ENCODE data around the gene HK1. TPM values are rescaled to one million over a fixed set of nuclear protein-coding genes. Genes with fewer than 3 reads are reported as not detected.
"Not testable (repeated sequence)": the region's sequence is repeated elsewhere in the genome, so short reads cannot be mapped to it uniquely, and the experiment has no call there.

Gene HK1
- total RNA-seq, 1 donor from 2014 or later = 139 TPM

DNA sequence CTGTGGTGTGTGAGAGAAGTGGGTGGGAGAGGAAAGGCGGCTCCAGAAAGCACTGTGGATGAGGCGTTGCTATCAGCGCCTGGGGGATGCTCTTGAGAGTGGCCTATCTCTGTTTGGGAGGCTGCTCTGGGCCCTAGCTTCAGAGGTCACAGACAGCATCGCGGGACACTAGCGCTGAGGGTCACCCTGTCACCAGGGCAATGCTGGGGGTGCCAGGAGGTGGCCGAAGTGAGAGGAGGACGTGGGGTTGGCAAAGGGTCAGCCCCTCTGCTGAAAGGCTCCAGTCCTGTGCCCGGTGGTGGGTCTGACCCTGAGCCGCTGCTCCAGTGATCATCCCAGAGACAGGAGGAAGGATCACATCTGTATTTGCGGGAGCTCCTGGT, 141.4 kb downstream of the HK1 start:
- DNase-seq (ENCODE audit: low spot score) = no peak

DNA sequence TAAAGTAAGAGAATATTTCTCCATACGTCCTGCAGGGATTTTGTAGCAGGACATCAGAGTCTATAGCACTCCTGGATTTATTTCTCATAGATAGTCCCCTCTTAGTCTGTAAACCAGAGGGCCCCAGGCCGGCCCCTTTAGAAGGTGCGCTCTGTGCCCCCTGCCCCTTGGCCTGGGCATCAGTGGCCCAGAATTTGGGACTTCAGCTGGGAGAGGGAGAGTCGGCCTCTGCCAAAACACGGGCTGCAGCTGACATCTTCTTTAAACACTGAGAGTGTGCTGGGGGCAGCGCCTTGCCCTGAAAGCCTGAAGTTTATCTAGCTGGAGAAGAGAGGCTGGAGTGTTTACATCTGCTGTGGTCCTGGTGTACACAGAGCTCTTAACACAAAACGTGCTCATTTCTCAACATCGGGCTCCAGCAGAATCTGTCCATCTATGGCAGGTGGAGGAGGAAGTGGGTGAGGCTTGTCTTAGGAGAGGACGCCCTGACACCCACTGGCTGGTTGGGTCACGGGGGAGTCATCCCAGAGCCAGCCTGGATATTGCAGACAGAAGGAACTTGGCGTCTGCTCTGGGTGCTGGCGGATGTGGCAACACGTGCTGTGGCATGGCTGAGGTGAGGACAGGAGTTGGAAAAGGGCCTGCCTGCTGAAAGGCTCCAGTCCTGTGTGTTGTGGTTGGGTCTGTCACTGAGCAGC, 143.5 kb downstream of the HK1 start:
- peak; percentile 83 for DNase-seq (ENCODE audit: low spot score)

DNA sequence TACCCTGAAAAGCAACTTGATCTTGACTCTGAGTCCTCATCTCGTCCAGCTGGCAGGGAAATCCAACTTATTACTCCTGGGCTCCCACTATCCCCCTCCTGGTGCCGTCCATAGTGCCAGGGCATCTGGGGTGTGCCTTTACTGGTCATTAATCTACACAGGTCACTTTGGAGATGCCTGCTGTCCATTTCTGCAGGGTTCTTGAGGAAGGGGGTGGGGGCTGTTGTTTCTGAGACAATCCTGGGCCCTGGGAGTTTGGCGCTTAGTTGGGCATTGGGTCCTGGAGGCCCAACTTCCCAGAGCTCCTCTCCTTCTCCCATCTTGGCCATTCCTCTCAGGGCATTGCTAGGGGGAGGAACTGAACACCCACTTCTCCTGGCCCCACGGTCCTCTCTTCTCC, 144.4 kb downstream of the HK1 start:
- no peak for DNase-seq (ENCODE audit: low spot score)

DNA sequence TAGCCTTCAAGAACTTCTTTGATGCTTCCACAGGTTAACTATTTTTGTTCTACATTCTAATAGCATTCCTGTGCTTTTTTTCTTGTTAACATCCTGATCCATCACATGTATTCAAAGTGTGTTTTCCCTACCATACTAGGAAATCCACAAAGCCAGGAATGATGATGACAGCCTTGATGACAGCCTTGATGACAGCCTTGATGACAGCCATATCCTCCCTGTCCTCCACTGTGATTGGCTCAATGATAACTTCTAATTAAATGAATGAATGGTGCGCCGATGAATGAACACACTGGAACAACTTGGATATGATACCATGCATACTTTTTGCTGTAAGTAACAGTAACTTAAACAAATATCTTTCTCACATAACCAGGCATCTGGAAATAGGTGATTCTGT, 146.7 kb downstream of the HK1 start:
- no peak for DNase-seq (ENCODE audit: low spot score)

DNA sequence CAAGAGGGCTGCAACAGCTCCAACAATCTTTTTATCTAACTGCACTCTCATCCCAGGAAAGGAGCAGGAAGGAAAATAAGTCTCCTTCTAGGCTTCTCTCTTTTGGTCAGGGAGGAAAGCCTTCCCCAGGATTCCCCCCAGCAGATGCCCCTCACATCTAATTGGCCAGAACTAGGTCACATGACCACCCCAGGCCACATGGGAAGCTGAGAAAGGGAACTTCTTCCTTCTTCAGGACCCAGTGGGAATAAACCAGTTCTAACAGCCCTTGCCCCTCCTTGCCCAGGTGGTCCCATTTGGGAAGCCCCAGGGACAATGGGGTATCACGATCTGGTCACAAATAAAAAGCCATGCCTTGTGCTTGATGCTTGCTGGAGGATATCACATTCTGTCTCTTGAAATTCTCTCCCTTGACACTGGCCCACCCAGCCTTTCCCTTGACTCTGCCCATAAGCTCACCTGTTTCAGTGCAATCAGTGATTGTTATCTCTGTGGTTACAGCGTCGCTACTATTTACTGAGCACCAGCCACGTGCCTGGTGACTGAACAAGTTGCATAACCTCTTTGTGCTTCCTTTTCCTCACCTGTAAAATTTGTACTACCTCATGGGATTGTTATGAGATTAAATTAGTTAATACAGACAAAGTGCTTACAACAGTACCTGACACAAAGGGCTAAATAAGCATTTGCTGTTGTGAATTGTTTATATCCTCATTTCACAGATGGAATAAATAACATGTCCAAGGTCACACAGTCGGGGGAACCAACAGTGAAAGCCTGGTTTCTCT, 147.4 kb downstream of the HK1 start:
- no peak for DNase-seq (ENCODE audit: low spot score)

DNA sequence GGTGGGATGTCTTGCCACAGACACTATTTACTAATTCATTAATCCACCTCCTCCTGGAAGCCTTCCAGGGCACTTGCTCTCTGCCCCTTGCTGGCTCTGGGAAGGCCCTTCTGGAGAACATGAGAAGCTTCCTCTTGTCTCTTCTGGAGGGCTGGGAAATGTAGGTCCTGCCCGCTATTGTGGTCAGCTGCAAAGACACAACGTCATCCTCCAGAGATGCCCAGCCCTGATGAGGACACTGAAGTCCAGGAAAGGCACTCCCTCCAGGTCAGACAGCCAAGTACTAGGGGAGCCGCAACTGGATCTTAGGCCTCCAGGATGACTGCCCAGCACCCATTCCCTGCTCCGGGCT, 148.1 kb downstream of the HK1 start:
- DNase-seq (ENCODE audit: low spot score) = no peak

DNA sequence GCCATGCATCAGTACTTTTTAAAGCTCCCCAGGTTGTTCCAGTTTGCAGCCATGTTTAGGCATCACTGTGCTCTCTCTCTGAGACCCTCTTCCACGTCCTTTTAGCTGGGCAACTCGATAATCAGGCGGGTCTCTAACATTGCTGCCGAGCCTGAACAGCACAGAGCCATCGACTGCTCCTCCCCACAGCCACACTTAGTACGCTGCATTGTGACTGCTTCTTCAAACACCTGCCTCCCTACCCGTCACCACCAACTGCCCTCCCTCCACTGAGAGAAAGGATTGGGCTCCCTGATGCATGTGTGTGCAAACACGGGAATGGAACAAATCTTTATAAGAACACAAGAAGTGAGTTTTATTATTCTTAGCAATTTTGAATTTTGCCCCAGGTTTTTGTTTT, 149.9 kb downstream of the HK1 start:
- DNase-seq (ENCODE audit: low spot score) = no peak

DNA sequence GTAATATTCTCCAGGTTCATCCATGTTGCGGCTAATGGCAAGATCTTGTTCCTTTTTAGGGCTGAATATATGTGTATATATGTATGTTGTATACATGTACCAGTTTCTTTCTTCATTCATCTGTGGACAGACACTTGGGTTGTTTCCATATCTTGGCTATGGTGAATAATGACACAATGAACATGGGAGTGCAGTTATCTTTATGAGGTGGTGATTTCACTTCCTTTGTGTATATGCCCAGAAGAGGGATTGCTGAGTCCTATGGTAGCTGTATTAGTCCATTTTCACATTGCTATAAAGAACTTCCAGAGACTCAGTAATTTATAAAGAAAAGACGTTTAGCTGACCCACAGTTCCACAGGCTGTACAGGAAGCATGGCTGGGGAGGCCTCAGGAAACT, 155.9 kb downstream of the HK1 start:
- DNase-seq (ENCODE audit: low spot score) = no peak

DNA sequence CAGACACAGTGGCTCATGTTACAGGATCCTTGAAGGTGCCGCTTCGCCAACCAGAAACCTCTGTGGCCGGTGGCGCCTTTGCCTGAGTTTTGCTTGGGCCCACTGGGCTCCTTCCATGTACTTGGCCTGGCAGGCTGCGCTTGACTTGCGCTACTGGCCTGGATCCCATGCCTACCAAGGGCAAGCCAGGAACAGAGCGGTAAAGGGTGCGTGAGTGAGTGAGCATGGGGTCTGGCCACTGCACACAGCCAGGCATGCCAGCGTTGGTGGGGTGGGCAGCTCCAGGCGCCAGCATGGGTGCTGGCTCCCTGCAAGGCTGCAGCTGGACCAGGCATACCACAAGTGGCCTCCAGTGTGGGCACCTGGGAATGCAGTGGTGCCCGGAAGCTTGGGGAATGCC, 156.6 kb downstream of the HK1 start:
- no peak for DNase-seq (ENCODE audit: low spot score)

DNA sequence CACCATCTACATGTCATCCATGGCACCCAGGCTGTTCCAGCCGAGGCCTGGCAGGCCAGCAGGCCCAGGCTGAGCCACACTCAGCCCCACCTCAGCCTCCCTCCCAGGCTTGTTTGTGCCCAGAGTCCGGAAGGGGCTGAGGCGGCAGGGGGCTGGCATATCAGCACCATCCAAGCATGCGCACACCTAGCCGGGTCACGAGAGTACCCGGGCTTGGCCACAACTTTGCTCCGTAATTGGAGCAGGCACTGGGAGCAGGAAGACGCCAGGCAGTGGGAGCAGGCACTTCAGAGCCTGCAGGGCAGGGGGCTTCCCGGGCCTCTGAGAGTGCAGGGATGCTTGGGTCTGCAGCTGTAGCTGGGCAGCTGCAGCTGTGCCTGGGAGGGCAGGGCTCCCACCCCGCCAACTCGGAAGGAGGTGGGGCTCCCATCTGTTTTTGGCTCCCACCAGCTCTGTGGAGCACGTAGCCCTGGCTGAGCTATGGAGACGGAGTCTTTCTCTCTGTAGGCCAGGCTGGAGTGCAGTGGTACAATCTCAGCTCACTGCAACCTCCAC, 157.7 kb downstream of the HK1 start:
- no peak for DNase-seq (ENCODE audit: low spot score)

DNA sequence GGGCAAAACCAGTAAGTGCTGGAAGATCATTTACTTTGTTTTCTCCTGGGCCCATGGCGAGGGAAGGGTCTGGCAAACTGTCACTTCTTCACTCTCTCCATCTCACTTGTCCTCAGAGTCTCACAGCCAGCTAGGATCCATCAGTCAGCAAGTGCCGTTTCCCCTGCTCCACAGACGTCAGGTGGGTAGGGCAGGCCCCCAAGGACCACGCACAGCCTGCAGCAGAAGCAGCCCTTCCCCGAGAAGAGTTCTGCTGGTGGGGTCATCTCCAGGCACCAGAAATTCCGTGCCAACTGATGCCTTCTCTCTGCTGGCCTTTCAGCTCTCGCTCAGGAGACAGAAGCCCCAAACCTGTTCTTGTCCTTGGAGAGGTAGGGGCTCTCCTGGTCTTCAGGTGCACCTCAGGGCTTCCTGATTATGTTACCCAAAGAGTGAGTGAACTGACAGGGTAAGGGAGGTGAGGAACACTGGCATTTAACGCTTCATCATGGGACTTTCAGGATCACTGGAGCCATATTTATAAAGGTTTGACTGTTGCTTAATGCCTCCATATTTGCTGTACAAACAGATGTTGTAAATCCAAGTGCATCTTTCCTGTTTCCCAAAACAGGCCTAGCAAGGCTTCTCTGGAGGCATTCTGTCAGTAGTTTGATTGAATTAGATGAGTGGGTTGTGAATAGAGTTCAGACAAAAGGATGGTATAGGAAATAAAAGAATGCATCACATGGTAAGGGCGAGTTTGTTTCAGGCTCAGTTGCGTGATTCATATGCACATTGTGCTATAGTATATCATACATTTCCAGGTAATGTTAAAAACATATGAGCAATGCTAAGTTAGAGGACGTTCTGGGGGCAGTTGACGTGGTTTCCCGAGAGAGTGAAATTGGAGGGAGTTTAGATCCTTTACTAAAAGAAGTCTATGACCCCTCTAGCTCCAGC, 159.3 kb downstream of the HK1 start:
- no peak for DNase-seq (ENCODE audit: low spot score)

DNA sequence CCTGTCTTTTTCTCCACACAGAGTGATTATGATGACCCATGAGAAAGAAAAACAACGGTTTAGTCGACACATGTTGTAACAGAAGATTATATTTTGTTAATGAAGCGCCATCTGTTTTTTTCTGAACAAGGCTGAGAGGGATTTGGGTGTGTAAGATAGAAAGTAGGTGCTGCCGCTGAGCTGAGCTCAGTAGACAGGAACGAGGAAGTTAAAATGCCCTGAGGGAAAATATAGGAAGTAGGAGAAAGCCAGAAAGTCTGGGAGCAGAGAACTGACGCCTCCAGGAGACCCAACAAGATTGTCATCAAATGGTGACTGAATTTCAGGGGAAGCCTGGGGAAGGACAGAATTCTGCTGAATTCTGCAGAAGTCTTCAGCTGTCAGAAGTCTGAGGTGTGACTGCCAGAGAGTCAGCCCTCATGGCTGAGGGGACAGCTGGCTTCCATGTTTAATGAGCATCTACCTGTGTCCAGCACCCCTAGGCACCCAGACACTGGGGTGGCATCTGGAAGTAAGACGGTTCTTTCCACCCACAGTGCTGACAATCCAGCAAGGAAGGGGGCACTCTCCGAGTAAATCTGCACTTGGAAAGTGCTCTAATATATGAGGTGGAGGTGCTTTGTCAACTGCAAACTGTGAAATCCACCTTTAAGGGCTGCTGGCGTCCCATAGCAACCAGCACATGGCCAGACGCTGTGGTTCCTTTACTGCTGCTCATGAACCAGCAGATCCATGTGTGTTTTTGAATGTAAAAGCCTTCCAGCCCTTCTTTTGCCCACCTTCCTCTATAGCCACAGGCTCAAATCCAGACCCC, 160.4 kb downstream of the HK1 start:
- DNase-seq (ENCODE audit: low spot score) = no peak

DNA sequence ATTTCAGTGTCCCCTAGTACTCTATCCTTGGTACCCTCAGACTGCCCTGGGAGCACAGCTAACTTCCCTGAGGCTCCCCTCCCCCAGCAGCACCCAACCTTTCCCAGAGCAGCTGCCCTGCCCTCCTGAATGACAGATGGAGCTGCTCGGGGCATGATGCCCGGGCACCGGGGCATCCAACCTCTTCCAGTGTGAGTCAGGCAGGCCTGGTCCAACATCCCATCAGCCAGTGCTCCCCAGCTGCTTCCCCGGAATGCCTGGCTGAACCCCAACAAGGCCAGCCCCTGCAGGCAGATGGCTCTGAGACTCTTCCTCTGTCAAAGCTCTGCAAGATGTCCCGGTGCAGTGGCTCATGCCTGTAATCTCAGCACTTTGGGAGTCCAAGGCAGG, 161.0 kb downstream of the HK1 start:
- DNase-seq (ENCODE audit: low spot score) = no peak

DNA sequence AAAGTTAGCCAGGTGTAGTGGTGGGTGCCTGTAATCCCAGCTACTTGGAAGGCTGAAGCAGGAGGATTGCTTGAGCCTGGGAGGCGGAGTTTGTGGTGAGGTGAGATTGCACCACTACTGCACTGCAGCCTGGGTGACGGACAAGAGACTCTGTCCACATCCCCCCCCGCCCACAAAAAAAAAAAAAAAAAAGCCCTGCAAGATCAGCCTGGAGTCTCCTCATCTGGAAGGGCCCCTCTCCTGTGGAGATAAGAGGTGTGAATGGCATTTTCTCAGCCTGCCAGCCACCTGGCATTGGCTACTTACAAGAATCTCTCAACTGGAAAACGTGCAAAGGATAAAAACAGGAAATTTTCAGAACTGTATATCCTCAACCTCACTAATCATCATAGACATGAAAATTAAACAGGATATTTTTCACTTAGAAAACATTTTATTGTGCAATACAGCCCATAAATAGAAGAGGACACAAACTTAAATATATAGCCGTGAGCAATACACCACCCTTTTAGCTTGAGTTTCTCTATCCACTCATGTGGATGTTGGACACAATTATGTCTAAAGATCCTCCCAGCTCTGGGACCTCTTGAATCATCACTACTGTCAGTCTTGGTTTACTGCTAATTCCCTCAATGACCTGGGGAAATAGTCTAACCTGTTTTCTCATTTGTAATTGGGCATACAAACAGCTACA, 161.7 kb downstream of the HK1 start:
- DNase-seq (ENCODE audit: low spot score) = no peak

DNA sequence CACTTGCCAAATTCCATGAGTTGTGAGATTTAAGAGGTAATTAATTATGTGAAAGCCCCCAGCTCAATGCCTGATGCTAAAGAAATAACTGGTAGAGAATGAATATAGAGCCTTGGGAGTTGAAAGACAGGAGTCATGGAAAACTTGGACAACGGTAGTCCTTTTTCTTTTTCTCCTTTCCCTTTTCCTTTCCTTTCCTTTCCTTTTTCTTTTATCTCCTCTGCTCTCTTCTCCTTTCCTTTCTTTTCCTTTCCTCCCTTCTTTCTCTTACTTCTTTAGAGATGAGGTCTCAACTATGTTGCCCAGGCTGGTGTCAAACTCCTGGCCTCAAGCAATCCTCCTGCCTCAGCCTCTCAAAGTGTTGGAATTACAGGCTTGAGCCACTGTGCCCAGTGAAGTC, 165.1 kb downstream of the HK1 start:
- DNase-seq (ENCODE audit: low spot score) = no peak

DNA sequence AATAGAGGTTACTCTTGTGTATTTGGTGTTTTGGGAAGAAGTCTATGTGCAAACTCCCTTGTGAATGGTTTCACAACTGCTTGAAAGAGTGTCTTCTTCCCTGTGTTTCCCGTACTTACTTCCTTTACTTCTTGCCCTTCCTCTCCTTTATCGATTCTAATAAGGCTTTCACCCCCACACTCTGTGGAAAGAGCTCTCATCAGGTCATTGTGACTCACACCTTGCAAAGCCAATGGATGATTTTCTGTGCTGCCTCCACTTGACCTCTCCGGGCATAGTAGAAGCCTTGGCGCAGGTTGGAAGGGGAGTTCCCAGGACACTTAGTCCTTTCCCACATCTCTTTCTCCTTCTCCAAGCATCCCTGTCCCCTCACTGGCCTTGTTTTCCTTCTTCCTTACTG, 166.7 kb downstream of the HK1 start:
- no peak for DNase-seq (ENCODE audit: low spot score)

DNA sequence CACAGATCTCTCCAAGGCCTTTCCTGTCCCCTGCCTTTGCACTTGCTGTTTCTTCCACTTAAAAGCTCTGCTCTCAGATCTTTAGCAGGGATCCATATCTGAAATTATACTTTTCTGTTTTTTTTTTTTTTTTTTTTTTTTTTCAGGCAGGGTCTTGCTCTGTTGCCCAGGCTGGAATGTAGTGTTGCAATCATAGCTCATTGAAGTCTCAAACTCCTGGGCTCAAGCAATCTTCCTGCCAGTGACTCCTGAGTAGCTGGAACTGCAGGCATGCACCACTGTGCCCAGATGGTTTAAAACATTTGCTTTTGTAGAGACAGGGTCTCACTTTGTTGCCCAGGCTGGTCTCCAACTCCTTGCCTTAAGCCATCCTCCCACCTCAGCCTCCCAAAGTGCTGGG, 167.9 kb downstream of the HK1 start:
- no peak for DNase-seq (ENCODE audit: low spot score)

DNA sequence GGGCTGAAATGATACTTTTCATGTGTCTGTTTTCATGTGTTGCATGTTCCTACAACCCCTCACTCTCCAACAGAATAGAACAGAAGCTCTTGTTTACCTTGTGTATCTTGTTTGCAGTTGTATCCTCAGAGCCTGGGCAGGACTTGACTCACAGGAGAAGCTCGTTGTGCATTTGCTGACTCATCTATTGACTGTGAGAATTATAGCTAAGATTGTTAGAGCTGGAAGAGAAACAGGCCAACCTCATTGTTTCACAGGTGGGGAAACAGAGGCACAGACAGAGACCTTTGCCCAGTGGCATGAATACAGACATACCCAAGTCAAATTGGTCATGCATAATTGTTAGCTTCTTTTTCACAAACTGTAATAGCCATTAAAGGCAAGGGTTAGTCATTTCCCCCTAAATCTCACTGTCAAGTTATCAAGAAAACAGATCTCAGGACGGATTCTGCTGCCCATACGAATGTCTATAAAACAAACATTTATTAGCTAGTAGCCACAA, 168.4 kb downstream of the HK1 start:
- no peak for DNase-seq (ENCODE audit: low spot score)

DNA sequence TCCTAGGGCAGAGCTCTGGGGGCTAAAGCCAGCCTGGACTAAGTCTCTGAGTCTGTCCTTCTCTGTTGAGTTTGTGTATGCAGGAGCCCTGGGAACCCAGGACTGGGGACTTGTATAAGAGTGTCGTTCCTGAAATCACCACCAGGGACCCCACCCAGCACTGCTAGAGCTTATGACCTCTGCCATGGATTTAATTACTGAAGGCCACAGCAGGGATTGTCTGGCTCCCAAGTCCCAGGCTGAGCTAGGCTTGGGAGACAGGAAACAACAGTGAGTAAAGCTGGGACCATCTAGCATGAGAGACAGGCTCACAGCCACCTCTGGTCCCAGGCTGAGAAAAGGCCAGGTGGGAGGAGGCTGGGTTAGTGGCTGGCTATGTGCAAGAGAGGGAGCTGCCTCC, 171.5 kb downstream of the HK1 start:
- DNase-seq (ENCODE audit: low spot score) = peak; percentile 57

DNA sequence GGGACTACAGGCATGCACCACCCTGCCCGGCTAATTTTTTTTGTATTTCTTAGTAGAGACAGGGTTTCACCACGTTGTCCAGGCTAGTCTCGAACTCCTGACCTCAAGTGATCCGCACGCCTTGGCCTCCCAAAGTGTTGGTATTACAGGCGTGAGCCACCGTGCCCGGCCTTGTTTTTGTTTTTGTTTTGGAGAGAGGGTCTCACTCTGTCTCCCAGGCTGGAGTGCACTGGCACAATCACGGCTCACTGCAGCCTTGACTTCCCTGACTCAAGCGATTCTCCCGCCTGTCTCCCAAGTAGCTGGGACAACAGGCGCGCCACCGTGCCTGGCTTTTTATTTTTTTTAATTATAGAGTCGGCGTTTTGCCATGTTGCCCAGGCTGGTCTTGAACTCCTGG, 172.1 kb downstream of the HK1 start:
- not testable (repeated sequence) for DNase-seq (ENCODE audit: low spot score)
